Brain microvascular endothelial cell (primary cell): ENCODE results near the gene PDSS2.
A peak's percentile ranks its signal among the peaks of the same experiment; 100 is the strongest.
"Not testable (repeated sequence)": the region's sequence is repeated elsewhere in the genome, so short reads cannot be mapped to it uniquely, and the experiment has no call there.

Experiments used
- DNase-seq: peaks from one replicate; pipeline ENCODE4 v3.0.0-alpha.2; 2020
- H3K27ac ChIP-seq: fragments of 250-450 bp; sonication (Bioruptor Pico); 2 replicates; pipeline ENCODE4 v1.5.1; 2020; ENCODE audit warnings: mild to moderate bottlenecking, moderate library complexity
- H3K27me3 ChIP-seq: fragments of 250-450 bp; sonication (Bioruptor Pico); replicated peaks from 2 replicates; pipeline ENCODE4 v1.5.1; 2020; ENCODE audit warnings: mild to moderate bottlenecking
- H3K36me3 ChIP-seq: fragments of 250-450 bp; sonication (Bioruptor Pico); replicated peaks from 2 replicates; pipeline ENCODE4 v1.5.1; 2020; ENCODE audit warnings: mild to moderate bottlenecking
- H3K4me3 ChIP-seq: 2 replicates; pipeline ENCODE4 v1.5.1; 2011; ENCODE audit warnings: low read depth, mild to moderate bottlenecking, control low read depth, low read length, moderate library complexity
- CTCF ChIP-seq: IDR thresholded peaks from 2 replicates; pipeline ENCODE4 v1.5.1; 2011; ENCODE audit warnings: low read depth, mild to moderate bottlenecking, moderate library complexity, low read length, control low read depth, inconsistent platforms; ENCODE audit errors: missing control alignments
- in situ Hi-C: cut with HindIII; loops from 2 replicates; pipeline ENCODE4 v1.10.0; 2017; ENCODE audit warnings: low sequenced_read_pairs, low pct_ligation_motif_present

Gene PDSS2

GRCh38 chr6:107280791-107281190 lies 178.6 kb downstream of the PDSS2 start:
- in situ Hi-C loops: no loop called here
- H3K27me3 ChIP-seq: no peaks in the 10 kb centered on the region

GRCh38 chr6:107280001-107280400 lies 179.4 kb downstream of the PDSS2 start:
- H3K4me3 ChIP-seq, H3K36me3 ChIP-seq, in situ Hi-C loops, DNase-seq, H3K27me3 ChIP-seq, H3K27ac ChIP-seq: not testable (repeated sequence)

More at GRCh38 chr6:107280791-107281190, 178.6 kb downstream of the PDSS2 start:
- Histone ChIP-seq H3K4me3 (no peak overlapping the region), H3K36me3 (no peaks in the 10 kb centered on the region), H3K27ac (no peak overlapping the region)
- no peak for DNase-seq
- no peak for TF ChIP-seq CTCF

GRCh38 chr6:107275330-107275865 lies 184.0 kb downstream of the PDSS2 start:
- Histone ChIP-seq H3K36me3 (no peaks in the 10 kb centered on the region), H3K4me3 (no peak overlapping the region), H3K27ac (no peak overlapping the region), H3K27me3 (no peaks in the 10 kb centered on the region)
- peak; percentile 21 for DNase-seq
- in situ Hi-C loops: no loop called here
- no peak for TF ChIP-seq CTCF

GRCh38 chr6:107274288-107274687 lies 185.1 kb downstream of the PDSS2 start:
- in situ Hi-C loops: no loop called here
- TF ChIP-seq CTCF: no peak
- H3K27ac ChIP-seq: no peak overlapping the region
- no peak for DNase-seq
- no peaks in the 10 kb centered on the region for H3K36me3 ChIP-seq
- no peak overlapping the region for H3K4me3 ChIP-seq
- no peaks in the 10 kb centered on the region for H3K27me3 ChIP-seq

GRCh38 chr6:107272246-107272645 lies 187.1 kb downstream of the PDSS2 start:
- in situ Hi-C loops: no loop called here
- DNase-seq: no peak
- Histone ChIP-seq H3K4me3 (no peak overlapping the region), H3K27ac (no peak overlapping the region), H3K27me3 (no peaks in the 10 kb centered on the region), H3K36me3 (no peaks in the 10 kb centered on the region)
- TF ChIP-seq CTCF: no peak

- Histone ChIP-seq H3K27me3 (no peaks in the 10 kb centered on the region), H3K27ac (no peak overlapping the region), H3K36me3 (no peaks in the 10 kb centered on the region), H3K4me3 (no peak overlapping the region)
- no peak for TF ChIP-seq CTCF
- DNase-seq: no peak
- in situ Hi-C loops: no loop called here
Measured at GRCh38 chr6:107271208-107271790, 188.1 kb downstream of the PDSS2 start.
